GM21423 (cell line): ENCODE measurements around the gene KIF3C.
"Not testable (repeated sequence)": the region's sequence is repeated elsewhere in the genome, so short reads cannot be mapped to it uniquely, and the experiment has no call there.

ENCODE experiments used
- ATAC-seq: cut with Tn5 transposase; IDR thresholded peaks from one replicate; pipeline ENCODE4 v1.9.1; 2021; ENCODE audit warnings: mild to moderate bottlenecking, moderate library complexity; ENCODE audit not compliant: unreplicated experiment

Gene KIF3C

DNA sequence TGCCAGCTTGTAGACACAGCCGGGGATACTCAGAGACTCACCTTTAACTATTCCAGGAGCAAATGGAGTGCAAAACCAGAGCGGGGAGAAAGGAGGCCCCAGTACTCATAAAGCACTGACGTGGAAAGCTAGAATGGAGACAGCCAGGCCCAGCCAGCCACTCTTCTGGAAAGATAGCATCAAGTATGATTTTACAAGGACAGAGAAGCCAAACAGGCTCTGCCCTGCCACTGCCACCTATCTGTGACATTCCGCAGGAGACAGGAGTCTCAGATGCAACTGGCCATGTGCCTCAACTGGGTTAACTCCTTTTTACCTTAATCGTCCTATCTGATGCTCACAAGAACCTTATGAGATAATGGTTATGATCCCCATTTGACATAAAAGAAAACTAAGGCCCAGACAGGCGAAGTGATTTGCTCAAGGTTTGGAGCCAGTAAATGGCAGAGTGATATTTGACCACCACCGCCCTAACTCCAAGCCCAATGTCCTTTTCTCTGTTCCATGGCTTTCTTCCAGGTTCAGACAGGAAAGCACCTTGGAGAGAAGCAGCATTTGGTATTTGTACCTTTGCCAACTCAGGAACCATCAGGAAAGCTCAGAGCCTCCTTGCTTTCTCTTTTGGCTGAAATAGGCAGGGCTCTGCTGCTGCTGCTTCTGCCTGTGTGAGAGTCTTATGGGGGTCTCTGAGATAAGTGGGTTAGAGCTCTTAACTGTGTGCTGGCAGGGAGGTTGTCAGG is 15.6 kb downstream of the KIF3C start:
- no peak for ATAC-seq

DNA sequence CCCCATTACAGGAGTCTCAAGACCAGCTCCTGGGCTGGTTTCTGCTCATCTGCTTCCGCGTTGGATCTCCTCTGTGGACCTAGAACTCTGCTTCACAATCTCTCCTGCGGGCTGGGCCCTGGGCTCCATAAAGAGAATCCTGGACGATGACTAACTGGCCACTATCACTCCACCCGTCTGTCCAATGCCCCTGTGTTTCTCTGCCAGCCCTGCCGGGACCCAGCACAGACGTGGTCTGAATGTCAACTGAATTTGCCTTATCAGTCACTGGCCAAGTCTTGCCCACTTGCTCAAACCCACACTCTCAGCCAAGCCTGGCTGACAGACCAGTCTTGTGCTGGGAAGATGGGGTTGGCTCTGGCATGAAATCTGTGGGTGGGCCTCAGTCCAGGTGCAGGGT is 17.4 kb downstream of the KIF3C start:
- no peak for ATAC-seq

DNA sequence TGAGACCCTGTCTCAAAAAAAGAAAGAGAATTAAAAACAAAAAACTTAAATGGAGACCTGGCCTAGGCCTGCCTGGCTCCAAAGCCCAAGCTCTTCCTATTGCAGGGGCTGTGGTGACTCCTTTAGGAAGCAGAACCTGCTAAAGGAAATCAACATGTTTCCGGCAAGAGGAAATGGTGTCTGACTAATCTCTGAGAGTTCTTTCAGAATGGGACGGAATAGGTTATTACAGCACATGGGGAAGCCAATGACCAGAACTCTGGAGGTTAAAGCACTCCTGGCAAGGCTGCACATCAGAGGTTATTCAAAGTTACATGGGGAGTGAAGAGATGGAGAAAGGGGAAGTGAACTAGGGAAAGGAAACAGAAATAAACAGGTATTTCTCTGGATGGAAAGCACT is 21.4 kb downstream of the KIF3C start:
- no peak for ATAC-seq

DNA sequence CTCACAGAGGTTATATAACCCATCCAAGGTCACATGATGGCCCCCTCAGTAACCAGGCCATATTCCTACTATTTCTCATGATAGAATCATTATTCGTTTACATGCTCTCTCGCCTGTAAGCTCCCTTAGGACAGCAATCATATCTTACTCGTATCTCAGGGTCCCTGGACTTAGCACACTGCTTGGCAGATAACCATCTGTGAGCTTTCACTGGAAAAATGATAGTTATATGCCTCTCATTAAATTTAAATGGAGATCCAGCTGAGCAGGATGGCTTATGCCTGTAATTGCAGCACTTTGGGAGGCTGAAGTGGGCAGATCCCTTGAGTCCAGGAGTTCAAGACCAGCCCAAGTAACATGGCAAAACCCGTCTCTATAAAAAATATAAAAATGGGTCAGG is 21.9 kb downstream of the KIF3C start:
- ATAC-seq, result no peak

DNA sequence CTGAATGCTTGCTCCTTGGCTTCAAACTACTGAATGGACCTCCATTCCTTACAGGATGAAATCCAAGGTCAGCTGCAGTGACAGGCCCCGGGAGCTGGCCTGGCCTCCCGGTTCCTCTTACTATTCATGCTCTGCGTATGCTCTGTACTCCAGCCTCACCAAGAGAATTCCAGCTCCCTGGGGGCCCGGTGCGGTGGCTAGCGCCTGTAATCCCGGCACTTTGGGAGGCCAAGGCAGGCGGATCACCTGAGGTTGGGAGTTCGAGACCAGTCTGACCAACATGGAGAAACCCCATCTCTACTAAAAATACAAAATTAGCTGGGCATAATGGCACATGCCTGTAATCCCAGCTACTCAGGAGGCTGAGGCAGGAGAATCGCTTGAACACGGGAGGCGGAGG is 23.7 kb downstream of the KIF3C start:
- not testable (repeated sequence) for ATAC-seq

DNA sequence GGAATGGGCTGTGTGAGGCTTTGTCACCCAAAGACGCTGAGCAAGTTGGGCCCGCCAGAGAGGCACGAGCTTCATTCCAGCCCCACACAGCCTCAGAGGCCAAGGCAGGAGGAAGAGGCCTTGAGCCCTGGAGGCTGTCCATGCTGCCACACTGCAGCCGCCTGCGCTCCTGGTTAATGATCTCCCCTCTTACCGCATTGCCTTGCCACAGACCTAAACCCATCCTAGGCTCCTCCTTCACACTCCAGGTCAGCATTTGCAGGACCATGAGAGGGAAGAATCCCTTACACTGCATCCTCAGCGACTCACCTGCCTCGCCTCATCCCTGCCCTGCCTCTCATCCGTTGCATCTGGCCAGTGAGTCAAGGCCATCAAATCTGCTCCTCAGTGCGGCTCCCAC is 24.6 kb downstream of the KIF3C start:
- ATAC-seq, result no peak

DNA sequence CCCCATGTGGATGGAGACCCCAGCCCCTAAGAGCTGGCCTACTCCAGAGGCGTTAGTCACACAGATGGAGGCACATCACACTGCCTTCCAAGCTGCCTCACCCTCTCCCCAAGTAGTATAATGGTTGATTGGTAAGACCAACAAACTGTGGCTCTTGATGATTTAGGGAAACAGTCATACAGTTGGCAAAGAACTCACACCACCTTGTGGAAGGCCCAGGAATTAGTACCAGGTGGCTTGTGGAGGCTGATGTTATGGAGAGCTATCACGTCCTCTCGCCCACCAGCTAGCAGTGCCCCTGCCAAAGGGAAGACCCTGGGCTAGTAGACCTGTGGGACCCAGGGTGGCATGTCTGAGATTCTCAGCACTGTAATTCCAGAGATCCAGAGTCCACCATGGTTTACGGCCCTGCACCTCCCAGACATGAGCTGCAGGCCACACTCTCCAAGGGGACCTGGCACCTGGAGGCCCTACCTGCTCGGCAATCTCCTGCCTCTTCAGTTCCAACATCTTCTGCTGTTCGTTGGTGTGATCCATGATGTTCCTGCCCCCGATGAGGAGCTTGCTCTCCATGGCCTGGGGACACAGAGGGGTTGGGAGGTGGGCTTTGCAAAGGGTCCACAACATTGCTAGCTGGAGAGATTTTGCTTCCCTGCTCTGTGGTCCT is 26.3 kb downstream of the KIF3C start:
- no peak for ATAC-seq

DNA sequence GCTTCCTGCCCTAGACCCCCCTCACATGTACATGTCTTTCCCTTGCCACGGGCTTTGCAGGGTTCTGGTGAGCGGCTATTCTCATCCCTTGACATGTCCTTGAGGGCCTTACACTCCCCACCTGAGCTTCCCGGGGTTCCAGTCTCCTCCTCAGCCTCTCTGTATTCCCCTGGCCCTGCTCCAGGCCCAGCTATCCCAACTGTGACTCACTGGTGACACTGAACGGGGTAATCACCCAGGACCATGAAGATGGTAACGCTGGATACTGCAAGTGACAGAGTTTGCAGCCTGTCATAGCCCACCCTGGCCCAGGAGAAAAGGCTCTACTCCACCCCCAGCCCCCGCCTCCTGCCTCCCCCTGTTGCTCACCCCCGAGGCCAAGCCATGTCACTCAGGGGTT is 27.3 kb downstream of the KIF3C start:
- ATAC-seq, result no peak

- ATAC-seq, result no peak
Measured at GRCh38 chr2:25954199-25954752, 28.0 kb downstream of the KIF3C start.

GRCh38 chr2:25951071-25951547 is 31.2 kb downstream of the KIF3C start:
- ATAC-seq, result no peak

DNA sequence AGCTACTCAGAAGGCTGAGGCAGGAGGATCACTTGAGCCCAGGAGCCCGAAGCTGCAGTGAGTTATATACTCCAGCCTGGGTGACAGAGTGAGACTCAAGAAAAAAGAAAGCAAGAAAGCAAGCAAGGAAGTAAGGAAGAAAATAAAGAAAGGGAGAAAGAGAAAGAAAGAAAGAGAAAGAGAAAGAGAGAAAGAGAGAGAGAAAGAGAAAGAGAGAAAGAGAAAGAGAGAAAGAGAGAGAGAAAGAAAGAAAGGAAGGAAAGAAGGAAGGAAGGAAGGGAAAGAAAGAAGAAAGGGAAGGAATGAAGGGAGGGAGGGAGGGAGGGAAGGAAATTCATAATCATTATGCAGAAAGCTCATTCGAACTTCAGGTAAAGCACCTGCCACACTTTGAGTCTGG is 33.9 kb downstream of the KIF3C start:
- ATAC-seq, result no peak

GRCh38 chr2:25941042-25941441 is 41.3 kb downstream of the KIF3C start:
- ATAC-seq, result no peak

DNA sequence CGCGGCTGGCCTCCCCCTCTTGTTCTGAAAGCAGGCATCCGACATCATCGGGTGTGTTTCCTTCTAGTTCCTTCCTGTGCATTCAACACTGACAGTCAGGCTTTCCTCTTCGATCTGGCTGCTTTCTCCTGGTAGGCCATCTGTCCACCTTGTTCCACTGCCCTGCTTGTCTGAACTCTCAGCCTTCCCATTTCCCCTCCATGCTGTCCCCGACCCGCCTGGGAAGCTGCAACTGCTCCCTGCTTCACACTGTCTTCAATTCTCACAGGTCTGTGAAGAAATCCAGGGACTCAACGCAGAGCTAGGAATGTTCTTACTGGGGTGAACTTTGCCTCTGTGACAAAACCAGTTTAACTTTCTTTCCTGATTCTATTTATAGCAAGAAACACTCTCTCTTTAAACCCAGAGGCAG is 43.0 kb downstream of the KIF3C start:
- no peak for ATAC-seq

GRCh38 chr2:25938345-25938744 is 44.0 kb downstream of the KIF3C start:
- ATAC-seq, result no peak

DNA sequence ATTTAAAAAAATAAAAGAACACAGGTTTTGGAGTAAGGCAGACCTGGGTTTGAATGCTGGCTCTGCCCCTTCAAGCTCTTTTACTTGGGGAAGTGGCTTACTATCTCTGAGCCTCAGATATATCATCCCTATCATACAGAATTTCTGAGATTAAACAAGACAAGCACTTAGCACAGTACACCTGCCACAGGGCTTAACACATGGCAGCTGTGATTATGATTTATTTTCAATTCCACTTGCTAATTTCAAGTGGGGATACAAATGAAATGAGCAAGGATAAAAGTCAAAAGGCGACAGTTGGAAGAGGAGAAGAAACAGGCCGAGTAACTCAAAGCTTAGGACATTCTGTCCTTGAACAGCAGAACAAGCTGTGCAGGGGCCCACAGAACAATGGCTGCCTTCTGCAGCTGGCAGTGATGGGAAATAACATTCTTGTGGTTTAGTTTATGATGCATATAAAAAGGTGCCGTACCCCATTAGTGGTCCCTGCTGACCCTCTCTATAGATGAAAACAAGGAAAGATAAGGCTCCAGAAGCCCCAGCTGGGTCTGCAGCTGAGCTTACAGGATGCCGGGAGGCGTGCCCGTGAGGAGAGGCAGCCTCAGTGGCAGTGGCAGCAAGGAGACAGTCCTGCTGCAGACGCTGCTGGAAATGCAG is 45.3 kb downstream of the KIF3C start:
- no peak for ATAC-seq

- no peak for ATAC-seq
Measured at GRCh38 chr2:25933622-25934021, 48.7 kb downstream of the KIF3C start.

DNA sequence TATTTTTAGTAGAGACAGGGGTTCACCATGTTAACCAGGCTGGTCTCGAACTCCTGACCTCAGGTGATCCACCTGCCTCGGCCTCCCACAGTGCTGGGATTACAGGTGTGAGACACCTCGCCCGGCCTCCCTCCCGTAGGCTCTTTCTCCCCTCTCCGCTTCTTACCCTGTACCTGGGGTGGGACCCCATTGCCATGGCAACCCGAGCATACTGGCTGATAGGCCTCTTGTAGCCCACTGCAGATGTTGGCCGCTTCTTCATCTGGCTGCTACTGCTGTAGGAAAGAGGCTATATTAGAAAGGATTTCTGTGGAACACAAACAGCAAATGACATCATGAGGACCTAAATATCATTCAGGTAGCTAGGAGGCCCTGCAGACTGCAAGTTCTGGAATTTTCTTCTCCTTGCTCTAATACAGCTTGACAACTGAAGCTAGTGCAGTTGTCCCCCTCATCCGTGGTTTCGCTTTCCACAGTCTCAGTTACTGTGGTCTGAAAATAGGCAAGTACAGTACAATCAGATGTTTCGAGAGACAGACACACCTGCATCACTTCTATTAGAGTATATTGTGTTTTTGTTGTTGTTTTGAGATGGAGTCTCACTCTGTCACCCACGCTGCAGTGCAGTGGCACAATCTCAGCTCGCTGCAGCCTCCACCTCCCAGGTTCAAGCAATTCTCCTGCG is 52.4 kb downstream of the KIF3C start:
- ATAC-seq, result no peak

GRCh38 chr2:25928668-25929067 is 53.6 kb downstream of the KIF3C start:
- ATAC-seq, result no peak

GRCh38 chr2:25926984-25927756 is 55.1 kb downstream of the KIF3C start:
- no peak for ATAC-seq

DNA sequence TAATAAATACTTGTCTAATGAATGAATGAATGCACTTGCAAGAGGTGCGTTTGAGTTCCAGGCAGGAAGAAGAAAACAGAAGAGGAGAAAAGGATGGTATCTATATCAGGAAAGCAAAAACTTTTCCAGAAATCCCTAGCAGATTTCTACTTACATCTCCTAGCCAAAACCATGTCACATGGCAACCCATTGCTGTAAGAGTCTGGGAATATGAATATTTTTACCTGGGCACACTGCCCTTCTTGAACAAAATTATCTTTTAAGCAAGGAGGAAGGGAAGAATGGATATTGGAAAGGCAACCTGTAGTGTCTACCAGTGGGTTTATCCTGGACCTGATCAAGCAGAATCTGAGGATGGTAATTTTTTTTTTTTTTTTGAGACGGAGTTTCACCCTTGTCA is 59.8 kb downstream of the KIF3C start:
- ATAC-seq, result no peak
